ENCODE results near the gene ZC3H7B.

- TF ChIP-seq CTCF (IDR thresholded peaks at IDR 0.05; ENCODE audit: low read length): no peak
- TF ChIP-seq EZH2 (IDR thresholded peaks at IDR 0.05; ENCODE audit: borderline replicate concordance, low read length): no peak
These were observed 28.8 kb downstream of the ZC3H7B start for GRCh38 chr22:41330169-41330568.

All from OCI-LY1 (cell line).